HG02840 (cell line): ENCODE data around the gene NIN.
"Not testable (repeated sequence)": the region's sequence is repeated elsewhere in the genome, so short reads cannot be mapped to it uniquely, and the experiment has no call there.

Experiments used
- ATAC-seq: cut with Tn5 transposase; IDR thresholded peaks from one replicate; pipeline ENCODE4 v1.9.1; 2021; ENCODE audit warnings: mild to moderate bottlenecking, moderate library complexity, moderate number of reproducible peaks; ENCODE audit not compliant: unreplicated experiment, low FRiP score

The NIN gene

DNA sequence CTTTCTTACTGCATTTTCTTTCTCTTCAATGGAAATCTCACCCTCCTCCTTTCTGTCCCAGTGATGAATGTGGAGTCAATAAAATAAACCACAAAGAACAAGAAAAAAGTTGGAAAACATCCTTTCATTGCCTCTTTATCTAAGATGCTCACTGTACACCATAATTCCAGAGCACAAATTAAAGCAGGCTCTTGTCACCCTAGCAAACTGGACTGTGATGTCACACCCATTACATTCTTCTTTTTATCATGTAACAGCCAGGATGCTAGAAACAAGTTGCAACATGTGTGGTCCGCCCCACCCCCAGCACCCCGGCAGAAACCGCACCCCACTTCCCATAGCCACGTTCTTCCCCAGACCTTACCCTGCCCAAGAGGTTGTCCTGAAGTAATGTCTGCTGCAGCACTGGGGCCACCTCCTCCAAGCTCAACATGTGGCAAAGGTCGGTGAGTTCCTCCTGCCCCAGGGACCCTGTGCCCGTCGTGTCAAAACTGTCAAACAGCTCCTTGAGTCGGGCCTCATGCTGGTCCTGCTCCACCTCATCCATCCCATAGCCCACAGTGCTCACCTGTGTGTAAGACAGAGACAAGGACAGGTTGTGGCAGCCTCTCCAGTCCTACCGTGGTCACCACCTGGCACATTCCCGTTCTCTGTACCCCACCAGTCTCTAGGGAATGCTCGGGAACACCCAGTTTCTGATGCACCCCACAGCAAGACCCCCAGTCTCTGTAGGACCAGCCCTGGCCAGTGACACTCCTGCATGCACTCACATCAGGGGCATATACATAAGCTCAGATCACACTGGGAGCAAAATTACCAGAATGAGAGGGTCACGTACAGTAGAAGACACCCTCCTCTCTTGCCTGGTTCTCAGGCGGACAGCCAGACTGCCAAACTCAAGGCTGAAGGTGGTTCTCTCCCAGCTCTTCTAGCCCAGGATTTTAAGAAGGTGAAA, 9.2 kb downstream of the NIN start:
- no peak for ATAC-seq

DNA sequence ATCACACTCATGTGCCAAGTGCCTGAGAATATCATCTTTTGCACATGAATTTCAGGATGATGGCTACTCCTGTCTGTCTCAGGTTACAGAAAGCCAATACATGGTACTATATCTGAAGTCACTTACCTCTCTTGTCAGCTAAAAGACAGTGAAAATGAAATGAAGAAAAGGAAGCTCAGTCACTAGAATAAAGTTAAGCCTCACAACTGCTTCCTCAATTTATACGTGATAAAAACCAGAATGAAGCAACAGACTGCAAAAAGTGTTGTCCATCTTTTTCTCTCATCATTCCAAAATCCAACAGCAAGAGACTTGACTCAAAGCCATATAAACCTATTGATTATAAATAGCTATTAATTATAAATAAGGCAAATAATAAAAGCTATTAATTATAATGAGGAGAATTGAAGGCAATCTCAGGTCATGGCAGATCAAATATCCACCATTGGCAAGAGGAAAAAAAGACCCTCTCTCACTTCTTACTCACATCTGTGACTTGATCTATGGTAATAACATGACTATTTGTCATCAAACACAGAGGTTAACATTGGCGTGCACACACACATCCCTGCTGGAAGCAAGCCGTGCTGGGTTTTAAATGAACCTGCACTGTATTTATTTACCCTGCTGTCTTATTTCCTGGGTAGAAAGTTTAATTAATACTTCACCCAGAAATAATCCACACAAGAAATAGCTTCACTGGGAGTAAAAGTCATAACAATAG, 10.0 kb downstream of the NIN start:
- ATAC-seq, result no peak

DNA sequence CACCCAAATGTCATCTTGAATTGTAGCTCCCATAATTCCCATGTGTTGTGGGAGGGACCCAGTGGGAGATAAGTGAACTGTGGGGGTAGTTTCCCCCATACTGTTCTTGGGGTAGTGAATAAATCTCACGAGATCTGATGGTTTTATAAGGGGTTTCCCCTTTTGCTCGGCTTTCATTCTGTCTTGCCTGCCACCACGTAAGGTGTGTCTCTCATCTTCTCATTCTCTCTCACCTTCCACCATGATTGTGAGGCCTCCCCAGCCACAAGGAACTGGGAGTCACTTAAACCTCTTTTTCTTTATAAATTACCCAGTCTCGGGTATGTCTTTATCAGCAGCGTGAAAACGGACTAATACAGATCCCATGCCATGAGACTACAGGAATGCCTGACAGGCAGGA, 11.7 kb downstream of the NIN start:
- not testable (repeated sequence) for ATAC-seq

DNA sequence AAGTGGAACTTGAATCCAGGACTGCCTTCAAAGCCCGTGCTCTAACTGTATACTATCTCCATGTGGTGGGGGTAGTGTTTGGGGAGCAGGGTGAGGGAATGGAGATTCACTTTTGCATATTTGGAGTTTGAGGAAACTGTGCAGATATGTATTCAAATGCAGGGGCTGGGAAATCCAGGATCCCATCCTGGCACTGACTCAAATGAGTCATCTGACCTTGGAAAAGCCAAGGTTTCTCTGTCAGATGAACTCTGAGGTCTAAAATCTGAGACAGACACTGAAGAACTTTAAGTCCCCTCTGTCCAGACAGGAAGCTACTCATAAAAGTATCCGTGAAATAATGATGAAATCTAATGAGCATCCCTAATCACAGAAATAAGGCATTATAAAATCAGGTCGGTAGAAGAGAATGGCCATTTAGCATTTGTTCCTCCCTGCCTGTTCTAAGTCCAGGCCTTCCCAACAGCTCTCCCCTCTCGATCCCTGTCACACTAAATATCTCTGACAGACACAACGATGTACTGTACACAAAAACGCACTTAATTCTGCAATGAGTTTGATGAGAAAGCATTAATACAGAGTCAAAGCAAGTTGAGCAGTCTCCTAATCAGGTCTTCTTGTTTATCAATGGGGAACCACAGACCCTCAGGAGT, 14.4 kb downstream of the NIN start:
- no peak for ATAC-seq

DNA sequence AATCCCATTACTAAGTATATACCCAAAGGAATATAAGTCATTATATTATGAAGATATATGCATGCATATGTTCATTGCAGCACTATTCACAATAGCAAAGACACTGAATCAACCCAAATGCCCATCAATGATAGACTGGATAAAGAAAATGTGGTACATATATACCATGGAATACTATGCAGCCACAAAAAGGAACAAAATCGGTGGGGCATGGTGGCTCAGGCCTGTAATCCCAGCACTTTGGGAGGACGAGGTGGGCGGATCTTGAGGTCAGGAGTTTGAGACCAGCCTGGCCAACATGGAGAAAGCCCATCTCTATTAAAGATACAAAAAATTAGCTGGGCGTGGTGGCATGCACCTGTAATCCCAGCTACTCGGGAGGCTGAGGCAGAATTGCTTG, 15.4 kb downstream of the NIN start:
- ATAC-seq, result not testable (repeated sequence)

DNA sequence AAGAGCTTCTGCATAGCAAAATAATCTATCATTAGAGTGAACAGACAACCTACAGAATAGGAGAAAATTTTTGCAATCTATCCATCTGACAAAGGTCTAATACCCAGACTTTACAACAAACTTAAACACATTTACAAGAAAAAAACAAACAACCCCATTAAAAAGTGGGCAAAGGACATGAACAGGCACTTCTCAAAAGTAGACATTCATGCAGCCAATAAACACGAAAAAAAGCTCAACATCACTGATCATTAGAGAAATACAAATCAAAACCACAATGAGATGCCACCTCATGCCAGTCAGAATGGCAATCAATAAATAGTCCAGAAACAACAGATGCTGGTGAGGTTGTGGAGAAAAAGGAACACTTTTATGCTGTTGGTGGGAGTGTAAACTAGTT, 15.9 kb downstream of the NIN start:
- not testable (repeated sequence) for ATAC-seq

DNA sequence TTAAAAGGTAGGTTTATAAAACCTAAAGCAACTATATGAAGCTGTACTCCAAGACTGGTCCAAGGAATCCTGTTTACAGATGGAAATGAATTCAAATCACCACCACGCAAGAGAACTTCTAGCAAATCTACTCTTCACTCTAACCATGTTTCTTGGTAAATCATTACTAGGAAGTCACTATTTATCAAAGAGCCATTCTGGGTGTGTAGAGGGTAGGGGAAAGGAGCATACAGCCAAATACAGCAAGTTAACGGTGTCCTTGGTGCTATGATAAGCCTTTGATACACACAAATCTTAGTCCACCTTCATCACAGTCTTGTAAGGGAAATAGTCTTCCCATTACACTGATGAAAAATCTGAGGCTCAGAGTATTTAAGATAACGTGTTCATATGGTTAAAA, 16.8 kb downstream of the NIN start:
- no peak for ATAC-seq

DNA sequence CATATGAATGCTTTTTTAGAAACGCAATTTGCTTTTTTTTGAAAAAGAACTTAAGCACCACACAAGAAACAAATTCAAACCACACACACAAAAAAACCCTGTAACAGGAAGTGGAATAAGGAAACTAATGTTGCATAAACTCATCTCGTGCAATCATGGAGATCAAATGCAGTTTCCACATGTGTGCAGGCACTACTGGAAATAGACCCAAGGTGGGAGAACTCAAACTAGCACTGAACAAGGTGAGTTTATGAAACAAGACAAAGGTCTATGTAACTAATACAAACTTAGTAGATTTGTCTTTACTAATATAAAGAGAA, 17.5 kb downstream of the NIN start:
- ATAC-seq, result no peak

DNA sequence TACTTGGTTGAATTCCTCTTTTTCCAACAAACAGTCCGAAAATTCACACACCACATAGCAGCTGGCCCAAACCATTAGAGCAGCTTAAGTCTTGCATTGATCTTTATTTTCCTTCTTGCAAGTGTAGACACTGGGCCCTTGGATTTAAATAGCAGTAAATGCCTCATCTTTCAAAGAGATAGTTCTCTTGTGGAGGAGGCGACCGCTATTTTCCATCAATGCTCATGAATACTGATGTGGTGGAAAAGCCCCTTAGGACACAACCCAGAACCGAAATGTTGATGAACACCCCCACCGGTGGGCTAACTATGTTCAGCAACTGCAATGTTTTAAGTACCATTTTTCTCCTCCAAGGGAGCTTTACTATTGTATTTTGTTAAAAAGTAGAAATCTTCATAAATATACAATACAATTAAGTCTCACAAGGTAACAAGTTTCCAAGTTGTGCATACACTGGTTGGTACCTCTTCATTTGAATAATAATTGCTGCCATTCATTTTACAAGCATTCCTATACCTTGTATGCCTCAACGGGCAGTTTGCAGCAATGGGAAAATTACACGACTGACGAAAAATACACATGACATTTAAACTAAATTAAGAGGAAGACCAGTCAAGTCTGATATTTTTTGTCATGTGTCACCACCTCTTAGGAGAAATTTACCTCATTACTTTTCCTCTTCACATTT, 18.0 kb downstream of the NIN start:
- ATAC-seq, result no peak

DNA sequence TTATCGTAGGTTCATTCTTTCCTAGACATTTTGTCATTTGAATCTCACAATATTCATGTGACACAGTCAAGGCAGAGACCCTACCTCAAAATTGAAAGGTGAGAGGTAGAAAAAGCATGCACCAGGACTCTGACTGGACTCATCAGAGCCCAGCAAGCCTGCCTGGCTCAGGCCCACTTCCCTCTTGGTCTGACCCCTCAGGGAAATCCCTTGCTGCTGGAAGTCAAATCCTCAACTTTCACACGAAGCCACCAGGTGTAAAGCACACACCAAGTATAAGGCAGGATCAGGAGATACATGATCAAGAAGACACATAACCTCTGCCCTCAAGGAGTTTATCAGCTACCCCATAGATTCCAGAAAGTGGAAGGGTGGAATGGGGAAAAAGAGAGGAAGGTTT, 18.8 kb downstream of the NIN start:
- no peak for ATAC-seq

DNA sequence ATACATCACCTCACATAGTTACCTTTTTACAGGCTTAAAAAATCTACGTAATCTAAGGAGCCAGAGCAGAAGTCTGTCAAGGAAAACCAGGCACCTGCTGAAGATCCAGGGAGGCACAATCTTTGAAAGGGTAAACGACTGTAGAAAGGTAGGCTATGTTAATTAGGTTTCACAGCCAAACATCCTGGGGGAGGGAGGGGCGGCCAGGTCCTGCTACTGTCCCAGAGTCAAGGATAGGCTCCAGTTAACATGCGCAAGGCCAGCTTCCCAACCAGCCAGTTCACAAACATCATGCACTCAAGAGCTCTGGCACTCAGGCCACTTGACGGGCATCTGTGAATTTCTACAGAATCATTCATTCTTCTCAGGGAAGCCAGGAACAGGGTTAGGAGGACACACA, 22.9 kb downstream of the NIN start:
- ATAC-seq, result no peak

DNA sequence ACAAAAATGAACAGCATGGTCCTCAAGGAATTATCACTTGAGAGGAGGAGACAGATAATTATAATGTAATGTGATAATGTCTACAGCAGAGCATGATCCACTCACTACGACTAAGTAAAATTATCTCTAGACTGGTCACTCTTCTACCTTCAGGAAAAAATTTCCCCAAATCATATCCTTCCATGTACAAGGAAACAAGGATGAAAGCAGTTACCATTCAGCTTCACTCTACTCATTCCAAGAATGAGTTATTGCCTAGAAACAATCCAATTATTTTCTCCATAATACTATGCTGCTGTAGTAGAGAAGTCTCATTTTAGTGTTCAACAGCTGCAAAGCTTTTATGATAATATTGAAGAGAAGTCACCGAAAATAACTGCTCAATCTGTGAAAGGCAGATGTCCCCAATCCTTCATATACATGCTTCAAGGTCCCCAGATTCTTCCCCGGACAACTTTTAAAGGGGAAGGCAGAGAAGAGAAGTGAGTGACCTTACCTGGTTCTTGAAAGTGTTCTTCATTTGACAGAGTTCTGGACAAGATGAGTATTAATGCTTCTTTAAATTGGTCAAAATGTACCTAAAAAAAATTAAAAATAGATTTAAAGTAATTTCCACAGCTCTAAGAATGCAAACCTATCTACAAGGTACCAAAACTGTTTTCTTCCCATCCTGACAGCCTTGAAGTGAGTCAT, 24.6 kb downstream of the NIN start:
- no peak for ATAC-seq

DNA sequence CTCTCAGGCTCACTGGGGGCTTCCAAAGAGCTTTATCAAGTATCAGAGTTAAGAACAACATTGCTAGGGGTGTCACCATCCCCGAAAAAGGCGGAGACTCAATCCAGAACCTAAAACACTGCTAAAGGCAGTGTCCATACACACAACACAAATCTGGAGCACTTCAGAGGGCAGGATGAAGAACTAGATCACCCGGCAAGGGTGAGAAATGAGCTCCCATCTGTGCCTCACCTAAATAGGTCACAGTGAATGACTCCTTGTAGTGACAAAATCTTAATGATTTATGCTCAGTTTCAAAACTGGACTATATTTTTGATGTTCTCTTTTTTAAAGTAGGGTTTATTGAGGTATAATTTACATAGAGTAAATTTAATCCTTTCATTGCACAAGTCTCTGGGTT, 25.6 kb downstream of the NIN start:
- ATAC-seq, result no peak

DNA sequence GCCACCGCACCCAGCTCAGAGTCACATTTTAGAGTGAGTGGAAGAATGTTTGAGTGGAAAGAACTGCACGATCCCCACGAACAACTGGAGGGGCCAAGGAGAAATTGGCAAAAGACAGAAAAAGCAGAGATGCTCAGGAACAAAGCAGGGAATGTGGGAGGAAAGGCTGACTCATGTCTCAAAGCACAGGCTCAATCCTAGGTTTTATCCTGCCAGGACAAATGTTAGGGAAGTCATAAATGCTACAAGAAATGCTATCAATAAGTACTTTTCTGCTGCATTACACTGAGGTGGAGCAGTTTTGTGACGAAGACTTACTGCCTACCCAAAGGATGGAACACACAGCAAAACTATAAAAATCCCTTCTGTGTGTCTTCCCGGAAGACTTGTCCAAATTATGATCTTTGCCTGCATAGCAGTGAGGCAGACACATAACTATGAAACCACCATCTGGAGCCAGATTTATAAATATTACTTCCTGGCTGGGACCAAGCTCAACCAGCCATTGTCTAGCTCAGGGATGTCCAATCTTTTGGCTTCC, 26.7 kb downstream of the NIN start:
- ATAC-seq, result no peak

DNA sequence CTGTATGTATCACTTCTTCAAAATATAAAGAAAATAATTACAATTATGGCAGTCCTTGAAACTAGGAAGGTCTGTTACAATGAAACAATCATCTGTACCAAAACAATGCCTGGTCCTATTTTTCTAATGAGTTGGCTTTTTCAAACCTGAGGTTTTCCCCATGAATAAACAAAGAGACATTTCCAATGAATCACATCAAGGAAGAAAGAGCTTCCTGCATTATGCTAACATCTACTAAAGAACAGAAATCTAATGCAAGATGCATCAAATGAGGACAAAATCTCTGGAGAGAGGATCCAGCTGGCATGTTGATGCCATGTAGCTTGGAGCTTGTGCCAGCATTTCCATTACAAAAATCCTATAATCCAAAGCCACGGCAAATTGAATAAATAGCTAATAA, 29.3 kb downstream of the NIN start:
- ATAC-seq, result no peak

DNA sequence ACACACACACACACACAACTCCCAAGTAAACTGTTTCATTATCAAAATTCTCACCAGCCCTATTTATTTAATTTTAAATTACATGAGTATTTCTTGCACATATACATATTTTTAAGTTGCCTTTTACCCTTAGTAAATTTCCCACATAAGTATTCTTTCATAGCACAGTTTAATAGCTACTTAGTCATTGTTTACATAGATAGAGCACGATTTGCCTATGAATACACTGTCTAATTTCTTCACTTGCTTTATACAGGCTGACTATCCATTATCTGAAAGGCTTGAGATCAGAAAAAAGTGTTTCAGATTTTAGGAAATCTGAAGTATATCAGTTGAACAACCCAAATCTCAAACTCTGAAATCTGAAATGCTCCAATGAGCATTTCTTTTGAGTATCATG, 30.9 kb downstream of the NIN start:
- ATAC-seq, result no peak

DNA sequence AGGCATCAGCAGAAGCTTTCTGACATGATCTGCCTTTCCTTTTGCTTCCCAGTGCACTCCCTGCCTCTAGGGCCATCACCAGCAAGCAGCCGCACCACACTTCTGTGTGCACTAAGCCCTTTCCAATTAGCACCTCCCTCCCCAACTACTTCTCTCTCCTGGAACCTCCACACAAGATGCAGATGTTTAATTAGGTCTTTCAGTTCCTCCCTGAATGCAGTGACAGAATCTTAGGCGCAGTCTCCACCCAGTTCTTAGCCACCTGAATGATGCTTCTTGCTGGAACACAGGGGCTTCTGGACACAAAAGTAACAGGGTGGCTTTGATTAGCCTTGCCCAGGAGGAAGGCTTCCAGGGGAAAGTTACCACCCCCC, 32.9 kb downstream of the NIN start:
- peak; percentile 73 for ATAC-seq

DNA sequence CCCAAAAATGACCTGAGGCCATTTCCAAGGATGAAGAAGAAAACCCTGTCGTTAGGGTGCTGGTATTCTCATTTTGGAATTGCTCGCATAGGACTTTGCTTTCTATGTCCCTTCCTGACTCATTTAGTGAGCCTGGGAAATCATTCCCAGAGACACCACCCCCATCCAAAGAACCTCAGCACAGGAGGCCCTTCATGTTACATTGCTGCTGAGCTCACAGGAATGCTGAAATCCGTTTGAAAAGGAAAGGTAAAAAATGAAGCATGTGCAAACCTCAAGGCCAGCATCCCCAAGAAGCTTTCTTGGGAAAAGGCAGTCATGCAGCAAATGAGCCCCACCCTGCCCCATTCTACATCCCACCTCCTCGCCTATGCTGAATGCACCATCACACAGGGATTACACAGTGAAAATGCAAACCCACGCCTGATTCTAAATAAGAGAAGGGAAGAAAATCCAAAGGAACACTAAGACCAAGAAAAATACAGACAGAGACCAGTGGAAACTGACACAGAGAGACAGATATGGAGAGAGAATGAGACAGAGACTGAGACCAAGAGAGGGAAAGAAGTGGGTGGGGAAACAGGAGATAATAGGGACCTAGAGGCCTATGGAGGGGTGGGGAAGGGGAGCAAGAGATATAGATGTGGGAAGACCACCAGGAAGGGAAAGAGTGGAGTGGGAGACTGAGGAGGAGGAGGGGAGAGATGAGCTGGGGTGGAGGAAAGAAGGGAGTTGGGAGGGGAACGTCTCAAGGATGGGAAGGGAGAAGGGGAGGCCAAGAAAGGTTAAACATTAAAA, 33.5 kb downstream of the NIN start:
- ATAC-seq, result no peak

DNA sequence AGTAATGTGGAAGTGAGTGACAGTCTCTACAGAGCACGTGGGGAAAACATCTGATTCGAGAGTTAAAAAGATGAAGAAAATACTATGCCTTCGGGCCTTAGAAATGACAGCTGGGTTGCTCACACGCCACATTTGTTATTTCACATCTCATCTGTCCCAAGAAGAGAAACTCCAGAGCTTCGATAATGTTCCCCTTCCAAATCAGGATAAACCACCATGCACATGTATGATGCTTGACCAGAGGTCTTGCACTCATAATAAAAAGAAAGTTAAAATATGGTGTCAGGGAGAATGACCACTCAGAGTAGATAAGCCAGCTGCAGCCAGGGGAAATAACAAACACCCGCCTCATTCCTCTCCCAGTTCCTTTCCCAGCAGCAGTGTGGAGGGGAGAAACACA, 34.6 kb downstream of the NIN start:
- ATAC-seq, result no peak
